ENCODE measurements around the gene TMEM19.

DNA sequence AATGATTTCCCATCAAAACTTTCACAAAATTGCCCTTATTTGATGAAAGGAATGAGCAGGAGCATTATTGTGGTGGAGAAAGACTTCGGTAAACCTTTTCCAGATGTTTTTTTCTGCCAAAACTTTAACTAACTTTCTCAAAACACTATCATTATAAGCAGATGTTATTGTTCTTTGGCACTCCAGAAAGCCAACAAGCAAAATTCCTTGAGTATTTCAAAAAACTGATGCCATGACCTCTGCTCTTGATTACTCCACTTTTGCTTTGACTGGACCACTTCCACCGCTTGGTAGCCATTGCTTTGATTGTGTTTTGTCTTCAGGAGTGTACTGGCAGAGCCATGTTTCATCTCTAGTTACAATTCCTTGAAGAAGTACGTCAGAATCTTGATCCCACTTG lies 39.1 kb downstream of the TMEM19 start:
- TF ChIP-seq, protein P1, sequence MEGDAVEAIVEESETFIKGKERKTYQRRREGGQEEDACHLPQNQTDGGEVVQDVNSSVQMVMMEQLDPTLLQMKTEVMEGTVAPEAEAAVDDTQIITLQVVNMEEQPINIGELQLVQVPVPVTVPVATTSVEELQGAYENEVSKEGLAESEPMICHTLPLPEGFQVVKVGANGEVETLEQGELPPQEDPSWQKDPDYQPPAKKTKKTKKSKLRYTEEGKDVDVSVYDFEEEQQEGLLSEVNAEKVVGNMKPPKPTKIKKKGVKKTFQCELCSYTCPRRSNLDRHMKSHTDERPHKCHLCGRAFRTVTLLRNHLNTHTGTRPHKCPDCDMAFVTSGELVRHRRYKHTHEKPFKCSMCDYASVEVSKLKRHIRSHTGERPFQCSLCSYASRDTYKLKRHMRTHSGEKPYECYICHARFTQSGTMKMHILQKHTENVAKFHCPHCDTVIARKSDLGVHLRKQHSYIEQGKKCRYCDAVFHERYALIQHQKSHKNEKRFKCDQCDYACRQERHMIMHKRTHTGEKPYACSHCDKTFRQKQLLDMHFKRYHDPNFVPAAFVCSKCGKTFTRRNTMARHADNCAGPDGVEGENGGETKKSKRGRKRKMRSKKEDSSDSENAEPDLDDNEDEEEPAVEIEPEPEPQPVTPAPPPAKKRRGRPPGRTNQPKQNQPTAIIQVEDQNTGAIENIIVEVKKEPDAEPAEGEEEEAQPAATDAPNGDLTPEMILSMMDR (conservative IDR thresholded peaks at IDR 0.05; ENCODE audit: low read depth in 2 of 2): no peak
- TF ChIP-seq EZH2phosphoT487 (IDR thresholded peaks at IDR 0.05; ENCODE audit: unreplicated experiment): no peak
- no peak for TF ChIP-seq EZH2 (IDR thresholded peaks at IDR 0.05; ENCODE audit: low read depth, unreplicated experiment)
- TF ChIP-seq POLR2AphosphoS5 (IDR thresholded peaks at IDR 0.05; ENCODE audit: low read depth): no peak
- TF ChIP-seq, protein P2, sequence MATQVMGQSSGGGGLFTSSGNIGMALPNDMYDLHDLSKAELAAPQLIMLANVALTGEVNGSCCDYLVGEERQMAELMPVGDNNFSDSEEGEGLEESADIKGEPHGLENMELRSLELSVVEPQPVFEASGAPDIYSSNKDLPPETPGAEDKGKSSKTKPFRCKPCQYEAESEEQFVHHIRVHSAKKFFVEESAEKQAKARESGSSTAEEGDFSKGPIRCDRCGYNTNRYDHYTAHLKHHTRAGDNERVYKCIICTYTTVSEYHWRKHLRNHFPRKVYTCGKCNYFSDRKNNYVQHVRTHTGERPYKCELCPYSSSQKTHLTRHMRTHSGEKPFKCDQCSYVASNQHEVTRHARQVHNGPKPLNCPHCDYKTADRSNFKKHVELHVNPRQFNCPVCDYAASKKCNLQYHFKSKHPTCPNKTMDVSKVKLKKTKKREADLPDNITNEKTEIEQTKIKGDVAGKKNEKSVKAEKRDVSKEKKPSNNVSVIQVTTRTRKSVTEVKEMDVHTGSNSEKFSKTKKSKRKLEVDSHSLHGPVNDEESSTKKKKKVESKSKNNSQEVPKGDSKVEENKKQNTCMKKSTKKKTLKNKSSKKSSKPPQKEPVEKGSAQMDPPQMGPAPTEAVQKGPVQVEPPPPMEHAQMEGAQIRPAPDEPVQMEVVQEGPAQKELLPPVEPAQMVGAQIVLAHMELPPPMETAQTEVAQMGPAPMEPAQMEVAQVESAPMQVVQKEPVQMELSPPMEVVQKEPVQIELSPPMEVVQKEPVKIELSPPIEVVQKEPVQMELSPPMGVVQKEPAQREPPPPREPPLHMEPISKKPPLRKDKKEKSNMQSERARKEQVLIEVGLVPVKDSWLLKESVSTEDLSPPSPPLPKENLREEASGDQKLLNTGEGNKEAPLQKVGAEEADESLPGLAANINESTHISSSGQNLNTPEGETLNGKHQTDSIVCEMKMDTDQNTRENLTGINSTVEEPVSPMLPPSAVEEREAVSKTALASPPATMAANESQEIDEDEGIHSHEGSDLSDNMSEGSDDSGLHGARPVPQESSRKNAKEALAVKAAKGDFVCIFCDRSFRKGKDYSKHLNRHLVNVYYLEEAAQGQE (IDR thresholded peaks at IDR 0.05; ENCODE audit: unreplicated experiment): no peak
- TF ChIP-seq CREB1 (CRISPR knock-in tag; IDR thresholded peaks at IDR 0.05; ENCODE audit: low read depth): no peak
